Thyroid gland (tissue), 4 donors: ENCODE measurements around the gene DAPK1.

Source experiments
- CTCF ChIP-seq, 6 experiments: fragments of 200-600 bp in 3 of 6; fragments of 450-650 bp in 3 of 6; sonication (generic) in 3 of 6; IDR thresholded peaks; one replicate each; pipeline ENCODE4 v1.5.1; 2016 to 2019; ENCODE audit warnings: antibody characterized with exemption in 6 of 6, mild to moderate bottlenecking in 2 of 6, inconsistent platforms in 1 of 6, moderate library complexity in 1 of 6
- POLR2A ChIP-seq, 2 donors: fragments of 450-650 bp; IDR thresholded peaks; one replicate each; pipeline ENCODE4 v1.6.1; 2017; ENCODE audit warnings: antibody characterized with exemption in 2 of 2, mild to moderate bottlenecking in 2 of 2, moderate library complexity in 1 of 2

GRCh38 chr9:87751423-87751822 is 253.8 kb downstream of the DAPK1 start:
- TF ChIP-seq CTCF (IDR thresholded peaks at IDR 0.05) (no peak), POLR2A (IDR thresholded peaks at IDR 0.05) (no peak)
